Measurements from ENCODE around the gene FRMD1.

- TF ChIP-seq EZH2 (IDR thresholded peaks at IDR 0.05), result no peak
- no peak for TF ChIP-seq CTCF (IDR thresholded peaks at IDR 0.05)
- no peak for TF ChIP-seq EZH2phosphoT487 (IDR thresholded peaks at IDR 0.05)
Observed at GRCh38 chr6:168087436-168088160, 8.6 kb upstream of the FRMD1 start.

Data from neural progenitor cell (in vitro differentiated cells).